GM12874 (cell line): ENCODE measurements around the gene NCCRP1.

ENCODE experiments used
- TF ChIP-seq, protein P1 (sequence below): IDR thresholded peaks from 2 replicates; pipeline ENCODE4 v1.5.1; 2011; ENCODE audit warnings: low read depth, mild to moderate bottlenecking, control low read depth, low read length, moderate library complexity; ENCODE audit not compliant: insufficient read depth

The NCCRP1 gene

GRCh38 chr19:39167461-39168257 is 29.1 kb upstream of the NCCRP1 start:
- TF ChIP-seq, protein P1, sequence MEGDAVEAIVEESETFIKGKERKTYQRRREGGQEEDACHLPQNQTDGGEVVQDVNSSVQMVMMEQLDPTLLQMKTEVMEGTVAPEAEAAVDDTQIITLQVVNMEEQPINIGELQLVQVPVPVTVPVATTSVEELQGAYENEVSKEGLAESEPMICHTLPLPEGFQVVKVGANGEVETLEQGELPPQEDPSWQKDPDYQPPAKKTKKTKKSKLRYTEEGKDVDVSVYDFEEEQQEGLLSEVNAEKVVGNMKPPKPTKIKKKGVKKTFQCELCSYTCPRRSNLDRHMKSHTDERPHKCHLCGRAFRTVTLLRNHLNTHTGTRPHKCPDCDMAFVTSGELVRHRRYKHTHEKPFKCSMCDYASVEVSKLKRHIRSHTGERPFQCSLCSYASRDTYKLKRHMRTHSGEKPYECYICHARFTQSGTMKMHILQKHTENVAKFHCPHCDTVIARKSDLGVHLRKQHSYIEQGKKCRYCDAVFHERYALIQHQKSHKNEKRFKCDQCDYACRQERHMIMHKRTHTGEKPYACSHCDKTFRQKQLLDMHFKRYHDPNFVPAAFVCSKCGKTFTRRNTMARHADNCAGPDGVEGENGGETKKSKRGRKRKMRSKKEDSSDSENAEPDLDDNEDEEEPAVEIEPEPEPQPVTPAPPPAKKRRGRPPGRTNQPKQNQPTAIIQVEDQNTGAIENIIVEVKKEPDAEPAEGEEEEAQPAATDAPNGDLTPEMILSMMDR, result no peak

- TF ChIP-seq, protein P1, result no peak
Measured at GRCh38 chr19:39168258-39169142, 28.3 kb upstream of the NCCRP1 start.

DNA sequence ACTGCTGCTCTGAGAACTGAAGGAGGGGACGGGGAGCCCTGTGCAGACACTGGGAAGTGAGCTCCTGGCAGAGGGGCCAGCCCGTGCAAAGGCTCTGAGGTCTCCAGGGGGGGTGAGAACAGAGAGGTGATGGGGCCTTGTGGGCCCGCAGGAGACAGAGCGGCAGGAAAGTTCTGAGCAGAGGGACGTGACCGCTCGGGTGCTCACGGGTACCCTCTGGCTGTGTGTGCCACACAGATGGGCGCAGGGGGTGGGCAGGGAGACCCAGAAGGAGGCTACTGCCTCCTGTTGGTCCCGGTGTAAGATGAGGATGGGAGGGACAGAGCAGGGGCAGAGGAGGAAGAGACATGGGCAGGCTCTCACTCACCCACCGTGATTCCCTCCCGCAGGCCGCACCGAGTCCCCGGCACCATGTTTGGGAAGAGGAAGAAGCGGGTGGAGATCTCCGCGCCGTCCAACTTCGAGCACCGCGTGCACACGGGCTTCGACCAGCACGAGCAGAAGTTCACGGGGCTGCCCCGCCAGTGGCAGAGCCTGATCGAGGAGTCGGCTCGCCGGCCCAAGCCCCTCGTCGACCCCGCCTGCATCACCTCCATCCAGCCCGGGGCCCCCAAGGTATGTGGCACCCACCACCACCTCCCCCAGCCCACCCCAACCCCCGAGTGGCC is 27.5 kb upstream of the NCCRP1 start:
- TF ChIP-seq, protein P1, result no peak

DNA sequence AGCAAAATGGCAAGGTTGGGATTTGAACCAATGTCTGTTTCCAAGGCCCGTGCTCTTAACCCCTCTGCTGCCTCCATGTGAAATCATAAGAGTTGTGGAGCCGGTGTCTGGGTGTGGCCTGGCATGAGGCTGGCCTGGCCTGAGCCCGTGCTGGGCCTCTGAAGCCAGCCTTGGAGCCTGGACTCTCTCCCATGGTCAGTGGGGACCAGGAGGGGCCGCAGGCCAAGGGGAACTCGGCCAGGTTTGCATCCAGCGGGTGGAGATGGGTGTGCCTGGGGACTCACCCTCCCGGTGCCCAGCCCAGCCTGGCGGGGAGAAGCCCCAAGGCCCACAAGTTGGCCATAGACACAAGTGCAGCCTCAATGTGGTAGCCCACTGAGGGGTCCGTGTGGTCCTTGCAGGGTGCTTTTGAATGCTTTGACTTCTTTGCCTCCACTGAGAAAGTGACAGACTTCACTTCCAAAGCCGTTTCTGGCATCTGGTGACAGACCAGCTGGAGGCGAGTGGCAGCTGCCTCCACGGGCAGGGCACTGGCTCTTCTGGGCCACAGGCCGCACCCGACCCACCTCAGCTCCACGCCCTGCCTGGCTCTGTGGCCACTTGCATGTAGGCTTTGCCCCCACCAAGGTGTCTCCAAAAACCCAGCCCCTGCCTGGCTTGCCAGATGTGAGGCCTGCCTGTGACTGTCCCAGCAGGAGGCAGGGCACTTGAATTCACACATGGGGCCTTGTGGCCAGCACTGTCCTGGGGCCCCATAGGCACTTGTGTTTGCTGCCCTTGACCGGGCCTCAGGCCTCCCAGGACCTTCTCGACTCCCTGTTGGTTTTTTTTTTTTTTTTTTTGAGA is 26.2 kb upstream of the NCCRP1 start:
- TF ChIP-seq, protein P1, result no peak

- TF ChIP-seq, protein P1, result no peak
Measured at GRCh38 chr19:39171479-39172465, 25.0 kb upstream of the NCCRP1 start.
